Adrenal gland (tissue), 12 donors: ENCODE data around the gene RUNX1. TPM values are rescaled to one million over a fixed set of nuclear protein-coding genes. Genes with fewer than 3 reads are reported as not detected.

ENCODE experiments used
- DNase-seq, 7 donors: peaks; one replicate each; pipeline ENCODE4 v3.0.0-alpha.2; 2019 to 2020
- H3K27ac ChIP-seq, 5 donors: fragments of 200-600 bp; sonication (generic) in 4 of 5; 1 replicate in 3 of 5; 2 replicates in 2 of 5; pipeline versions ENCODE4 v1.5.1 to v1.8.0; 2016 to 2020; ENCODE audit warnings: mild to moderate bottlenecking in 1 of 5
- H3K27me3 ChIP-seq: fragments of 200-600 bp; 2 replicates; pipeline ENCODE4 v1.8.0; 2021
- H3K36me3 ChIP-seq, 2 donors: fragments of 200-600 bp; replicated peaks in 1 of 2; 1 replicate in 1 of 2; 2 replicates in 1 of 2; pipeline versions ENCODE4 v1.5.1 to v1.8.0; 2018 to 2022
- H3K4me1 ChIP-seq, 2 donors: fragments of 200-600 bp; replicated peaks in 1 of 2; 1 replicate in 1 of 2; 2 replicates in 1 of 2; pipeline versions ENCODE4 v1.5.1 to v1.8.0; 2018 to 2021
- H3K4me3 ChIP-seq, 4 donors: fragments of 200-600 bp; sonication (generic) in 3 of 4; one replicate each; pipeline ENCODE4 v1.5.1; 2016 to 2018
- H3K9me3 ChIP-seq, 3 donors: fragments of 200-600 bp; sonication (generic) in 1 of 3; replicated peaks in 1 of 3; 1 replicate in 2 of 3; 2 replicates in 1 of 3; pipeline versions ENCODE4 v1.5.1 to v1.8.0; 2016 to 2021
- CTCF ChIP-seq, 6 experiments: fragments of 450-650 bp in 4 of 6; fragments of 200-600 bp in 2 of 6; sonication (generic) in 1 of 6; IDR thresholded peaks; 1 replicate in 5 of 6; 2 replicates in 1 of 6; pipeline versions ENCODE4 v1.5.1 to v1.8.0; 2016 to 2021; ENCODE audit warnings: antibody characterized with exemption in 6 of 6, mild to moderate bottlenecking in 2 of 6, moderate library complexity in 1 of 6
- POLR2A ChIP-seq, 2 donors: fragments of 450-650 bp; IDR thresholded peaks; one replicate each; pipeline ENCODE4 v1.6.1; 2017; ENCODE audit warnings: antibody characterized with exemption in 2 of 2, mild to moderate bottlenecking in 2 of 2, moderate library complexity in 1 of 2
- WGBS, 4 donors: extraction: QIAGEN DNeasy Blood & Tissue Kit in 2 of 4; methylation state at CpG; one replicate each; pipeline versions ENCODE4 v1.1.5 to v1.1.7; 2013 to 2017; 5-methylcytosine and 5-hydroxymethylcytosine counted together
- intact Hi-C, 2 donors: fragments of 100-400 bp; cut with DNase I; formaldehyde crosslinking; loops; one replicate each; pipeline versions ENCODE4 v1.14.1 to v1.15.0; 2022 to 2023
- polyA plus RNA-seq, 3 donors: library from polyadenylated mRNA; stranded (reverse); fragments of 200-250 nt in 2 of 3; fragments of 350-450 nt in 1 of 3; fragmentation: Illumina TruSeq in 1 of 3; extraction: RNeasy Lipid Tissue Mini Kit (QIAGEN cat#74804) in 1 of 3; gene quantifications; one replicate each; pipeline ENCODE4 v1.2.3, GENCODE V29; 2013 to 2014
- total RNA-seq, 9 donors: library from RNA; depleted of rRNA in 4 of 9; stranded (reverse); fragments of >200 nt in 4 of 9; fragments of 120-200 nt in 1 of 9; fragmentation: NEBNext Ultra II Directional in 1 of 9; extraction: Animal tissue kit (Norgen Biotek cat#: 25700) in 1 of 9; gene quantifications; one replicate each; pipeline versions ENCODE4 v1.1.0 to v1.2.4, GENCODE V29; 2013 to 2023
- donor health status: healthy with polysubstance abuse.
- donor health status: Bipolar disorder and iron deficiency.
- donor health status: DM: yes; HTN: yes; CAD: no.
- donor health status: DM: no; HTN: no; CAD: no.
- donor health status: DM: no; HTN: no; CAD: no.
- donor health status: DM: yes; HTN: yes; CAD: no.

Gene RUNX1
- total and polyA plus RNA-seq, 12 donors: 0.83 to 27.2 (median 8.2) TPM

- no peak for TF ChIP-seq CTCF (IDR thresholded peaks at IDR 0.05)
- no peak for TF ChIP-seq POLR2A (IDR thresholded peaks at IDR 0.05)
- H3K9me3 ChIP-seq: no peaks in the 10 kb centered on the region
- no peak overlapping the region for H3K4me3 ChIP-seq
- H3K27me3 ChIP-seq: no peaks in the 10 kb centered on the region
- H3K27ac ChIP-seq: no peak overlapping the region
- no peaks in the 10 kb centered on the region for H3K36me3 ChIP-seq
- 54 to 71% (median 60%) methylated on average over 11 of the region's 11 CpGs for WGBS, 4 donors
- no peak for DNase-seq
- intact Hi-C loops: no loop called here
- H3K4me1 ChIP-seq: peaks cover 0 to 9% of the 10 kb centered on the region in 2 donors
Observed at GRCh38 chr21:35072960-35073359, 23.9 kb upstream of the RUNX1 start.

- 50 to 77% (median 68%) methylated on average over 5 of the region's 5 CpGs for WGBS, 4 donors
- Histone ChIP-seq H3K4me3 (no peak overlapping the region), H3K9me3 (no peaks in the 10 kb centered on the region), H3K4me1 (peaks cover 0 to 9% of the 10 kb centered on the region in 2 donors), H3K27ac (no peak overlapping the region), H3K27me3 (no peaks in the 10 kb centered on the region), H3K36me3 (no peaks in the 10 kb centered on the region)
- intact Hi-C loops: no loop called here
- DNase-seq: no peak
- no peak for TF ChIP-seq CTCF (IDR thresholded peaks at IDR 0.05)
- no peak for TF ChIP-seq POLR2A (IDR thresholded peaks at IDR 0.05)
Observed at GRCh38 chr21:35072557-35072956, 23.5 kb upstream of the RUNX1 start.

- no peak for TF ChIP-seq CTCF (IDR thresholded peaks at IDR 0.05)
- no peak for TF ChIP-seq POLR2A (IDR thresholded peaks at IDR 0.05)
- peaks cover 0 to 9% of the 10 kb centered on the region in 2 donors for H3K4me1 ChIP-seq
- no peaks in the 10 kb centered on the region for H3K9me3 ChIP-seq
- H3K36me3 ChIP-seq: no peaks in the 10 kb centered on the region
- DNase-seq: no peak
- no peak overlapping the region for H3K27ac ChIP-seq
- WGBS, 4 donors: 67 to 79% (median 74%) methylated on average over 2 of the region's 2 CpGs
- H3K4me3 ChIP-seq: no peak overlapping the region
- intact Hi-C loops: no loop called here
- H3K27me3 ChIP-seq: no peaks in the 10 kb centered on the region
Observed at GRCh38 chr21:35071347-35071746, 22.2 kb upstream of the RUNX1 start.

GRCh38 chr21:35070436-35070835 is 21.3 kb upstream of the RUNX1 start:
- H3K9me3 ChIP-seq: no peaks in the 10 kb centered on the region
- H3K27ac ChIP-seq: no peak overlapping the region
- H3K4me3 ChIP-seq: no peak overlapping the region
- WGBS, 4 donors: 59 to 83% (median 75%) methylated on average over 5 of the region's 5 CpGs
- DNase-seq: no peak
- H3K4me1 ChIP-seq: peaks cover 0 to 4% of the 10 kb centered on the region in 2 donors
- no peaks in the 10 kb centered on the region for H3K27me3 ChIP-seq
- intact Hi-C loops: no loop called here
- no peak for TF ChIP-seq POLR2A (IDR thresholded peaks at IDR 0.05)
- H3K36me3 ChIP-seq: no peaks in the 10 kb centered on the region

- H3K27ac ChIP-seq: no peak overlapping the region
- TF ChIP-seq POLR2A (IDR thresholded peaks at IDR 0.05) (no peak), CTCF (IDR thresholded peaks at IDR 0.05) (no peak)
- no peak for DNase-seq
- H3K9me3 ChIP-seq: no peaks in the 10 kb centered on the region
- no peaks in the 10 kb centered on the region for H3K4me1 ChIP-seq
- no peaks in the 10 kb centered on the region for H3K36me3 ChIP-seq
- no peaks in the 10 kb centered on the region for H3K27me3 ChIP-seq
- no peak overlapping the region for H3K4me3 ChIP-seq
- 85 to 88% (median 87%) methylated on average over 4 of the region's 4 CpGs for WGBS, 4 donors
- intact Hi-C loops: no loop called here
Observed at GRCh38 chr21:35066824-35067223, 17.7 kb upstream of the RUNX1 start.
